ENCODE data around the gene FCGR3B.
"Not testable (repeated sequence)": the region's sequence is repeated elsewhere in the genome, so short reads cannot be mapped to it uniquely, and the experiment has no call there.

DNA sequence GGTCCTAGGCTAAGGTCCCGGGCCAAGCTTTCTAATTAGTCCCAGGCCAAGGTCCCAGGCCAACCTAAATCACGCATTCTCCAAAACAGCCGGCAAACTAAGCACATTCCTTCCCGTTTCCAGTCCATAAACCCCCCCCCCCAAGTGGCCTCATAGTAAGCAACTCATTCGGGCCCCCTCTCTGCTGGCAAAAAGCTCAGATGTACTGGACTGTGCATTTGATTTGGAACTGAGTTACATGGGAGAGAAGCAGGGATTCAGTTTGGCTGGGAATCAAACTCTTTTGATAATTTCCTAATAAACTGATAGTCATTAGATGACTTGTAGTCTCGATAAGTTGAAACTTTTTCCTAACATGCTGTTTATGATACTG, 17.8 kb downstream of the FCGR3B start:
- not testable (repeated sequence) for TF ChIP-seq ZNF792 (tag by site-specific recombination; IDR thresholded peaks at IDR 0.05); ZBTB8A (tag by site-specific recombination; IDR thresholded peaks at IDR 0.05); MYNN (tag by site-specific recombination; IDR thresholded peaks at IDR 0.05; ENCODE audit: borderline replicate concordance); YY1 (tag by site-specific recombination; IDR thresholded peaks at IDR 0.05)
- TF ChIP-seq, protein P1, sequence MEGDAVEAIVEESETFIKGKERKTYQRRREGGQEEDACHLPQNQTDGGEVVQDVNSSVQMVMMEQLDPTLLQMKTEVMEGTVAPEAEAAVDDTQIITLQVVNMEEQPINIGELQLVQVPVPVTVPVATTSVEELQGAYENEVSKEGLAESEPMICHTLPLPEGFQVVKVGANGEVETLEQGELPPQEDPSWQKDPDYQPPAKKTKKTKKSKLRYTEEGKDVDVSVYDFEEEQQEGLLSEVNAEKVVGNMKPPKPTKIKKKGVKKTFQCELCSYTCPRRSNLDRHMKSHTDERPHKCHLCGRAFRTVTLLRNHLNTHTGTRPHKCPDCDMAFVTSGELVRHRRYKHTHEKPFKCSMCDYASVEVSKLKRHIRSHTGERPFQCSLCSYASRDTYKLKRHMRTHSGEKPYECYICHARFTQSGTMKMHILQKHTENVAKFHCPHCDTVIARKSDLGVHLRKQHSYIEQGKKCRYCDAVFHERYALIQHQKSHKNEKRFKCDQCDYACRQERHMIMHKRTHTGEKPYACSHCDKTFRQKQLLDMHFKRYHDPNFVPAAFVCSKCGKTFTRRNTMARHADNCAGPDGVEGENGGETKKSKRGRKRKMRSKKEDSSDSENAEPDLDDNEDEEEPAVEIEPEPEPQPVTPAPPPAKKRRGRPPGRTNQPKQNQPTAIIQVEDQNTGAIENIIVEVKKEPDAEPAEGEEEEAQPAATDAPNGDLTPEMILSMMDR (tag by site-specific recombination; IDR thresholded peaks at IDR 0.05): not testable (repeated sequence)
